Measurements from ENCODE around the gene CD300H.
"Not testable (repeated sequence)": the region's sequence is repeated elsewhere in the genome, so short reads cannot be mapped to it uniquely, and the experiment has no call there.

CD300H gene

DNA sequence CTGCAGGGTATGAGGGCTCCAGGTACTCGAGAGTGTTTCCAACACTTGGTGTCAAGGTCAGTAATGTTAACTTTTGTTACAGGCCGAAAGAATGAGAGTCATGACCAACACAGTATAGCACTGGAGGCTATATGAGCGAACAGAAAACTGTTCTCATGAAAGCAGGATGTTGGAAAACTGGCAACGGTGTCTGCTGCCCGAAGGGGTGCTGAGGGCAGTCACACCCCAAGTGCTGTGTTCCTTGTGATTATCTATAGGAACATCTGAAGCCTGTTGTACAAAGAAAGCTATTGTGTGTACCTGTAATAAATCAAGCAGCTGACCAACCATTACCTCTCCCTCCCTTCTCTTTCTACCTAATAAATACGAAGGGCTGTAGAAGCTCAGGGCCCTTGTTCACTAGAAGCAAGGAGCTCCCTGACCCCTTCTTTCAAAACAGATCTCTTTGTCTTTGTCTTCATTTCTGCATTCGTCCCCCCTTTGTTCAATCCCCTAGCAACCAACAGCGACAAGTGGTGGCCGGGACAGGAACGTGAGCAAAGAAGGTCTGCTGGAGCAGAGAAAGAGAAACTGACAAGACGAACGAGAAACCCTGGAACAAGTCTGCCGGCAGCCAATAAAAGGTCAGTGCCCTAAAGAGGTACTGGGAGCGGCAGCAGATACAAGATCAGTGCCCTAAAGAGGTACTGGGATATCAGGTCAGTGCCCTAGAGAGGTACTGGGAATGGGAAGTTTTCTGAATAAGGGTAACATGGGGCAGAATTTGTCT is 17.2 kb upstream of the CD300H start:
- DNase-seq: no peak

DNA sequence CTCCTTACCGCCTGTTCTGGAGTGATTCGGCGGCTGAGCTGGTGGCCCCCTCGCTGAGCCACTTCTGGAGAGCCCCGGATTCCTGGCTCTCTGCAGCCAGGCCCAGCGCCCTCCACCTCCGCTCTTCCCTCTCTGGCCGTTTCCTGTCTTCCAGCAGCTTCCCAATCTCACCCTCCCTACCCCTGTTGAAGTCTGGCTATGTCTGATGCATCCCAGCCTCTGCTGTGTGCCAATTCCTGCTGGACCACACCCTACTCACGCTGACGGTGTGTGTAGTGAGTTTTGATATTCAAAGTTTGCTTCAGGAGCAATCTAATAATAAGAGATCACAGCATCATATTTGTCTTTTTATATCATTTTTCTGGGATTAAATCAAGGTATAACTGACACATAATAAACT is 15.3 kb upstream of the CD300H start:
- DNase-seq: no peak

DNA sequence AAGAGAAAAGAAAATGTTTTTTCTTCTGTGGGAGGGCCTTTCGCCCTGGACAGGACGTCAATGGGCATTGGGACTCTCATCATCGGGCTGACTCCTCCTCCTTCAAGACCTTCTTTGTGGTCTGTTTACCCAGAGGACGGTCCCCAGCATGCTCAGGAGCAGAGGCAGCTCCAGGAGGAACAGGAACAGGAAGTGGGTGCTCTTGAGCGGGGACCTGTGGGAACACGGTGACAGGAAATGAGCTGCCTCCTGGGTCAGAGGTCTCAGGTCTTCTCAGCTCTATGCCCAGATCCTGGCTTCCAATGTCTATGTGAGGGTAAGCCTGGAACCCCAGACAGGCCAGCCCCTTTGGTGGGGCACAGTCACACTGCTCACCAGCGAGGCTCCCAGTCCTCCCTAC is 12.6 kb upstream of the CD300H start:
- DNase-seq: no peak

DNA sequence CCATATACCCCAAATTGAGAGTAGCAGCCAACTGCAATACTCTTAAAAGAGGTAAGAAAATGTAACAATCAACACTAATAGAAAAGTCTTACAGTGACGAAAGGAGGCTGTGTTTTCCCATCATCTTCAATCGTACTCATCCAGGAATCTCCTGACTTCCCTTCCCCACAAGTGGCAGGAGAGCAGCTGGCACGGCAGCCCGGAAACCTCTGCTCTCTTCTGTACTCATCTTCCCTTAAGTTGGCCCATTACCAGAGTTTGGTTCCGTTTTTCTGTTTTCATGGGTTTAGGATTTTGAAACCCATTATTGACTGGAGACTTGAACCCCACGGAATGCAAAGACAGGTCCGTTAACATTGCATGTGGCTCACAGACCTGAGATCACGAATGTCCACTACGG is 11.7 kb upstream of the CD300H start:
- DNase-seq: no peak

DNA sequence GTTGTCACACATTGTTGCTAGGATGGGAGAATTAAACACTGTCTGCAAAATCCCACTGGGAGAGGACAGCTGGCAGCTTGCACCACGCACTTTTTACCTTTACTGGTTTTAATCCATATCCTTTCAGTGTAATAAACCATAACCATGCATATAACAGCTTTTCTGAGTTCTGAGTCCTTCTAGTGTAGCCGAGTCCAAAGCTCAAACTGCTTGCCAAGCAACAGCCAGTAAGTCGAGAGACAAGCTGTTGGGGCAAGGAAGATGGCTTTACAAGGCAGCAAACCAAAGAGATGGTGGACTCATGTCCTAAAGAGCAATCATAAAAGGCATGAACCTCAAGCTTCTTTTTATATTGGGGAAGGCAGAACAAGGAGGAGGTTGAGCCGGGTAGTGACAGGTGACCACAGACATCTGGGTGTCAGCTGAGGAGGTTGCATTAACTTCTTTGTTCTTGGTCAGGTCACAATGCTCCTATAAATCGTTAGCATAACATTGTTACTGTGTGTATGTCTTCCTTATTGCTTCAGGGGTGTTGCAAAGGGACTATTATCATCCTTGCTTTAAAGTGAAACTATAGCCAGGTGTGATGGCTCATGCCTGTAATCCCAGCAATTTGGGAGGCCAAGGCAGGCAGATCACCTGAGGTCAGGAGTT is 7.3 kb upstream of the CD300H start:
- DNase-seq: no peak

DNA sequence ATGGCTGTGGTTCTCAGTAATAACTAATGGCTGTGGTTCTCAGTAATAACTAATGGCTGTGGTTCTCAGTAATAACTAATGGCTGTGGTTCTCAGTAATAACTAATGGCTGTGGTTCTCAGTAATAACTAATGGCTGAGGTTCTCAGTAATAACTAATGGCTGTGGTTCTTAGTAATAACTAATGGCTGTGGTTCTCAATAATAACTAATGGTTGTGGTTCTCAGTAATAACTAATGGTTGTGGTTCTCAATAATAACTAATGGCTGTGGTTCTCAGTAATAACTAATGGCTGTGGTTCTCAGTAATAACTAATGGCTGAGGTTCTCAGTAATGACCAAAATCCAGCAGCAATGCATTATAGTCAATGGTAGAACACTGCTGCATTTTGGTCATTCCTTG is 6.3 kb upstream of the CD300H start:
- not testable (repeated sequence) for DNase-seq

DNA sequence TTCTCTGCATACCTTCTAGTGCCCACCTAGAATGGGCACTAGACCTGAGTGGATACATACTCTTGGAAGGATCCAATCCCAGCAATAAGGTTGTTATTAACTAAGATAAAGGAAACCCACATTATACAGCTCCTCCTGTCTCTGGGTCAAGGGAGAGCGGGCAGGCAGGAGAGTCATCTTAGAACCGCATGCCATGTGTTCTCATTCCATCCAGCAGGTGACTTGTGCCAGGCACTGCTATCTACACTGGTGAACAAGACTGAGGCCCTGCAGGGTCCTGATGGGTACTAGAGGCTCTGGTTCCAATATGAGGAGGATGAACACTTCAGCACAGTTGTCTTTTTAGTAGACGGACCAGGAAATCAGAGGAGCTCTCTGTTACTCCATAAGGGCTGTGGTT is 5.9 kb upstream of the CD300H start:
- DNase-seq: no peak

DNA sequence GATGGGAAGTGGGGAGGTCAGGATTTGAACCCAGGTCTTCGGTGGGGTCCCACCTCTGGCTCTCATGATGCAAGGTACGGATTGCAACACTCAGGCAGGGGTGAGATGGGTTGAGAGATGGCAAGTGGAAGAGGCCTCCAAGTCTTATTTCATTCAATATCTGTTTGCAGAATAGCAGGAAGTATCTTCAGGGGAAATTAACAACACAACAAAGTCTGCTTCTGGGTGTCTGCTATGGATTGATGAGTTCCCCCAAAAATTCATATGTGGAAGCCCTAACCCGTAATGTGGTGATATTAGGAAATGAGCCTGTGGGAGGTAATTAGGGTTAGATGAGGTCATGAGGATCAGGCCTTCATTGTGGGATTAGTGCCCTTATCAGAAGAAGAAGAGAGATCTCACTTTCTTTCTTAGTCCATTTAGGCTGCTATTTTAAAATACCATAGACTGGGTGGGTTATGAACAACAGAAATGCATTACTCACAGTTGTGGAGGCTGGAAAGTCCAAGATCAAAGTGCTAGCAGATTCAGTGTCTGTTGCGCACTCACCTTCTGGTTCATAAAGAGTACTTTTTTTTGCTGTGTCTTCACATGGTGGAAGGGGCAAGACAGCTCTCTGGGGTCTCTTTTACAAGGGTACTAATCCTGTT is 4.4 kb upstream of the CD300H start:
- DNase-seq: no peak

DNA sequence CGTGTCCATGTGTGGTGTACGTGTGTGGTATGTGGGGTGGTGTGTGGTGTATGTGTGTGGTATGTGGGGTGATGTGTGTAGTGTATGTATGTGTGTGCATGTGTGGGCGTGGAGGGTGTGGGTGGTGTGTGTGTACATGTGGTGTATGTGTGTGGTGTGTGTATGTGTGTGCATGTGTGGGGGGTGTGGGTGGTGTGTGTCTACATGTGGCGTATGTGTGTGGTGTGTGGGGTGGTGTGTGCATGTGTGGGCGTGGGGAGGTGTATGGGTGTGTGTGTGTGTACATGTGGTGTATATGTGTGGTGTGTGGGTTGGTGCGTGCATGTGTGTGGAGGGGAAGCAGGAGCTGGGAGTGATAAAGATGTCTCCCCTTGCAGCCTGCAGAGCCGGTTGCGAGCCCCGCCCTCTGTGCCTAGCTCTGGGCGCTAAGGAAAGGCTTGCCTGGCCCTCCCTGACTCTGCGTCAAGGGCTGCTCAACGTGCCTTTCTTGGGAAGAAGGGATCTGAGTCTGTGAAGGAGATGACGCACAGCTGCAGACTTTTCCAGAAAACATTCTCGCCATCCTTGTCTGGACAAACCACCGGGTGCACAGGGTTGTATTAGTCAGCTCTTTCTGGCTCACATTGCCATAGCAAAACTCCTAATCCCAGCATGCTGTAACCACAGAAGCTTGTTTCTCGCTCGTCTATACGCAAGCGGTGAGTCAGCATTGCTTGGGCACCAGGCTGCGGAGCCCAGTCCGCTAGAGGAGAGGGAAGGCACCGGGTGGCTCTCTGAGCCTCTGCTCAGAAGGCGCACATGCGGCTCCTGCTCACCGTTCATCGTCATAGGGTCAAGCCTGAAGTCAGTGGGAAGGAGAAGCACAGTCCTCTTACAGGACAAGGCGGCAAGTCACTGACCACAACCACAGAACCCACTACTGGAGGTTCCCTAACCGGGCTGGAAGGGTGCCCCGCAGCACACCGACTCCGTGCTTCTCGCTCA is 2.0 kb upstream of the CD300H start:
- DNase-seq: no peak

DNA sequence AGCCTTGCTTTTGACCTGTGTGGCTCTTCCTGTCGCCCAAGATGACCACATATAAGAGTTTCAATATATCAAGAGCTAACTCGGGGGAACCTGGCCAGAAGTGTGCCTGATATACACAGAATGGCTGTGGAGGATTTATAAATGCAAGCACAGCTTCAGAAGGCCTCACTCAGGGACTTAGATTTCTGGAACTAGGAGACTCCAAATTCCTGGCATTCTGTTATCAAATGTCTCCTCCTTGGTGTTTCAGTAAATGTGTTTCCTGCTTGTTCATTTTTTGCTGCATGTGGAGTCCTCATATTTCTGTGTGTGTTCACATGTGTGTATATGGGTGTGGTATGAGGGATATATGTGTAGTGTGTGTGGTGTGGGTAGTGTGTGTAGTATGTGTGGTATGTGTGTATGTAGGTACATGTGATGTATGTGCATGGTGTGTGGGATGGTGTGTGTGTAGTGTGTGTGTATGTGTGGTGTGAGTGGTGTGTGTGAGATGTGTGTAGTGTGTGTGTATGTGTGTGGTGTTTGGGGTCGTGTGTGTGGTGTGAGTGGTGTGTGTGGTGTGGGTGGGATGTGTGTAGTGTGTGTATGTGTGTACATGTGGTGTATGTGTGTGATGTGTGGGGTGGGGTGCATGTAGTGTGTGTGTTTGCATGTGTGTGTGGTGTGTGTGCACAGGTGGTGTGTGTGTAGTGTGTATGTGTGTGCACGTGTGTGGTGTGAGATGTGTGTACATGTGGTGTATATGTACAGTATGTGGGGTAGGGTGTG is 981 bp upstream of the CD300H start:
- DNase-seq: no peak

DNA sequence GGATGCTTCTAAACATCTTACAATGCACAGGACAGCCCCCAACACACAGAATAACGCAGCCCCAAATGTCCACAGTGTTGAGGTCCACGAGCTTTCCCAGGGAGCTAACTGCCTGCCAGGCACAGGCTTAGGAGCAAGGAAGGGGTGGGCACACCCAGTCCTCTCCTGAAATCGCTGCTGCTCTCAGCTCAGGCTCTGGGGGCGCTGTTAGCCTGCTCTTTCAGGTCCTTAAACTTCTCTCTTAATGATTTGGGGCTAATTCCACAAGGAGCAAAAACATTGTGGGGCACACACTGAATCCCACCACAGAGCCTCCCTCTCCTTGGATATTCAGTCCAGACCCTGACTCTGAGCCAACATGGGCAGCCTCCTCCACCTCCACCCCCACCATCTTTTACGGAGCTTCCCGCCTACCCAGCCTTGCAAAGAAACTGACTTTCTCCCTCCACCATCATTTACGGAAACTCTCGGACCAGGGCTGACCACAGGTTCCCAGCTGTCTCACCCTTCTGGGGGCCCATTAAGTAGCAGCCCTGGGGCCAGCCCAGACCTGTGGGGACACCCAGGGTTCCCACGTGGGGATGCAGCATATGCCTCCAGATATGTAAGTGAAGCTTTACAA is 1.1 kb downstream of the CD300H start:
- DNase-seq: no peak

DNA sequence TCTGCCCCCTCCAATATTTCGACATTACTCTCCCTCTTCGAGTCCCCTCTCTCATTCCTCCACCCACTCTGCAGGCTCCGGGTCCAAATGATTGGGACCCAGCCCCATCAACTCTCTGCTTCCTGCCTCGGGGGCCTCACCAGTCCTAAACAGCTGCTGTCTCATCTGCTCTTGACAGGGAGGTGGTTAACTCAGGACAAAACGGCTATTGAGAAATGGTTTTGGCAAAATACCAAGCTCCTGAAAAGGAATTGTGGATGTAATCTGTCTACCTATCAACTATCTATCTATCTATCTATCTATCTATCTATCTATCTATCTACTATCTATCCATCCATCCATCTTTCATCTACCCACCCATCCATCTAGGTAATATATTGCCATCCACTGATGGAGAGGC is 2.2 kb downstream of the CD300H start:
- no peak for DNase-seq

DNA sequence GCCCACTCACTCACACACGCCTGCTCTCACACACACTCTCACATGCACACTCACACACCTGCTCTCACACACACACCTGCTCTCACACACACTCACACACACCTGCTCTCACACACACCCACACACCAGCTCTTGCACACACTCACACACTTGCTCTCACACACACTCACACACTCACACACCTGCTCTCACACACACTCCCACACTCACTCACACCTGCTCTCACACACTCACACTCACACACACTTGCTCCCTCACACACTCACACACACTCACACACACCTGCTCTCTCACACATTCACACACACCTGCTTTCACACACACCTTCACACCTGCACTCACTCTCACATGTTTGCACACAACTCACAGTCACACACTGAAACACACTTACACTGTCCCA is 4.0 kb downstream of the CD300H start:
- DNase-seq: no peak

DNA sequence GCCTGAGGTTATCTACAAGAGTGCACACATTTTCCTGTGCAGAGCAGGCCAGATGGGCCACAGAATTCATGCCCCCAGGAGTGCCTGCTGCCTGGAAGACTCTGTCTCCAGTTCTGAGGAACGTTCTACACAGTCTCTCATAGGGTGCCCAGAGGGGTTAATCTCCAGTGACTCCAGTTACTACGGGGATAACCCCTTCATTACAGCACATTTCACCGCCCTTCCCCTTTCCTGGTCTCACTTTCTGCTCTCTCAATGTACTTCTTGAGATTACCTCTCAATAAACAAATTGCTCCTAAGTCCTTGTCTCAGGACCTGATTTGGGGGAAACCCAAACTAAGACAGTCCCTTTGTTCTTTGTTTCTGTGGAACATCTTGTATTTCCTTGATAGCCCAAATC is 5.7 kb downstream of the CD300H start:
- DNase-seq: no peak

DNA sequence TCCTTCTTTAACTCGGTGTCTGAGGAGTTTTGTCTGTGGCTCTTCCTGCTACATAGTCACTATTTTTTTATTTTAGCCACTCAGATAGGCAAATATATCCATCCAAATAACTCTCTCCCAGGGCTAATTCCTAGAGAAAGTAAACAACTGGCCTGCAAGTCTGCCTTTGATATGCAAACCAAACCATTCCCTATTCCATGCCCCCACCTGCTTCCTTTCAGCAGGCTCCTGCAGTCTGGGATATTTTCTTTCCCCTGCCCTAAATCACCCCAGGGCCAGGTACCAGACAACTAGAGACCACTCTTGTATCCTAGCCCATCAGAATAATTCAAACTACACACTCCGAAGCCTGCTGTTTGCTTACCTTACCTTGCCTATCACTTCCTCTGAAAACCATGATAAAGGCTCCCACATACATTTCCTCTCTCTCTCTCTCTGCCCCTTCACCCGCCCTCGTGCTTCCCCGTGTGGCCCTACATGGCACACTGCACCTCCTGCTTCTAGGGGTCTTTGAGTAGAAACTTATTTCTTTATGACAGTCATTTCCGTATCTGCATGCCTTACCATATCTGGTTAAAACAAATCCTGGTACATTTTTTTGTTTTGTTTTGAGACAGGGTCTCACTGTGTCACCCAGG is 8.3 kb downstream of the CD300H start:
- DNase-seq: no peak

DNA sequence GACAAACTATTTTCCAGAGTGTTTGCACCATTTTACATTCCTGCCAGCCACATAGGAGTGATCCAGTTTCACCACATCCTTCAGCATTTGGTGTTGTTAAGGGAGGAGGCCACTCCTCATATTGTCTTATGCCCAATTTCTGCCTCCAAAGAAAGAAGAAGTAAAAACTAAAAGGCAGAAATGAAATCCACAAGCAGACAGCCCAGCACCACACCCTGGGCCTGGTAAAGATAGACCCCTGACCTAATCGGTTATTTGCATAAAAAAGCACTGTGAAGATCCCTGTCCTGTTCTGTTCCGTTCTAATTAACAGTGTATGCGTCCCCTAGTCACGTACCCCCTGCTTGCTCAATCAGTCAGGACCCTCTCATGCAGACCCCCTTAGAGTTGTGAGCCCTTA is 8.9 kb downstream of the CD300H start:
- DNase-seq: not testable (repeated sequence)

DNA sequence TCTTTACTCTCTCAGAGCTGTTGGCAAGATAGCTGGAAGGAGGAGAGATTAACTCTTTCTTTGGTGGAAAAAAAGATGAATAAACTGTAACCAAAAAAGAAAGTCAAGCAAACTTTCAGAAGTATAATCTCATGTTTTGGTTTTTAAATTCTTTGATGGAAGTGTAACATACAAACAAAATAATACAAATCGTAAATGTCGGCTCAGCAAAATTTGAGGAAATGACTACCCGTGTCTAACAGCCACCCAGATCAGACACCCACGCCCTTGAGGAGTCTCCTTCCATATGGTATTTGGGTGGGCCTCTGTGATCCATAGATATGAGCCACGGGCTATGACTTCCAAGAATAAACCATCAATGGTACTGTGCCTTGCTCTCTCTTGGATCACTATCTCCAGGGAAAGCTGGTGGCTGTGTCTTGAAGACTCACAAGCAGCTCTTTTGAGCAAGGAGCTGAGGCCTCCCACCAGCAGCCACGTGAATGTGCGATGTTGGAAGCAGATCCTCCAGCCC is 11.8 kb downstream of the CD300H start:
- no peak for DNase-seq

DNA sequence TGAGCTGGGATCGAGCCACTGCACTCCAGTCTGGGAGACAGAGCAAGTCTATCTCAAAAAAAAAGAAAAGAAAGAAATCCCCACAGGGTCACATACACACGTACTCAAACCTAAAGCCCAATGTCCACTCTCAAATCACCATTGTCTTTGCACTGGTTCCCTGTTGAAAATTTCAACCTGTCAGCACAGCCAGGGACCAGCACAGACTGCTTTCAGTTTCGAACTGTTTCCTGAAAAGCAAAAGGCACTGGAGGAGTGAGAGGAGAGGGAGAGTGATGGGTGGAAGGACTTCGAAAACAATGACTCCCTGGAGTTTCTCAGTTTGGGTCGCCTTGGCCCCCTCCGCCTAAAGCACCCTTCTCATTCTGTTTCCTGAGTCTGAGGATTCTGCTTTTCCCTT is 12.4 kb downstream of the CD300H start:
- no peak for DNase-seq

DNA sequence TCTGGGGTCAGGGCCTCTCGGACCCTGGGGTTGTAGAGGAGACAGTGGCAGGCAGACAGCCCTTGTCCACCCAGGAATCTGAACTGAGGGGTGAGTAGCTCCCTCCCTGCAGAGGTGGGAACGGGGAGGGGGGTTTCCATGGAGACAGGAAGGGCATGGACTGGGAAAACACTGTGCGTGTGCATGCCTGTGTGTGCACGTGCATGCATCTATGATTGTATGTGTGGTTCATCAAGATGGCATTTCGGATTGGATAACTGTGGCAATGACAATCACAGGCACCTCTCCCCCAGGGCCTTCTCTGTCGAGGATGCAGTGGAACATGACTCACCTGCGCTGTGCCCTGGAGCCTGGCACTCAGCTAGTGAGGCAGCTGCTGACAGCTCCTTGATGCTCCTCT is 15.3 kb downstream of the CD300H start:
- no peak for DNase-seq

DNA sequence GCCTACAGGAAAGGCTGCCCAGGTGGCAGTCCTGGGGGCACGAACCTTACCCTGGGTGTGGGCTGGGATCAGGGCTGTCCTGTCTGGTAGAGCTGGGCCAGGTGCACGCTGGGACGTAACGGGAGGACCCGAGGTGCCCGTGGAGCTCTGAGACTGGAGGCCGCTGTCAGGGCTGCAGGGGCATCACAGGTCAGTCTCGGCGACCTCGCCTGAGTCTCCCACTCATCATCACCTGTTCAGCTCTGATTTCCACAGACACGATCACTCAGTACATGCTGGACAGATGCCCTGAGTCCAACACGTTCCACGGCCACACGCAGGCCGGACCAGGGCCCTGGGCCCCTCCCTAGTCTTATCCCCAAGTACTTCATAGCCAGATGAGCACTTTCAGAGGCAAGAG is 16.7 kb downstream of the CD300H start:
- no peak for DNase-seq

DNA sequence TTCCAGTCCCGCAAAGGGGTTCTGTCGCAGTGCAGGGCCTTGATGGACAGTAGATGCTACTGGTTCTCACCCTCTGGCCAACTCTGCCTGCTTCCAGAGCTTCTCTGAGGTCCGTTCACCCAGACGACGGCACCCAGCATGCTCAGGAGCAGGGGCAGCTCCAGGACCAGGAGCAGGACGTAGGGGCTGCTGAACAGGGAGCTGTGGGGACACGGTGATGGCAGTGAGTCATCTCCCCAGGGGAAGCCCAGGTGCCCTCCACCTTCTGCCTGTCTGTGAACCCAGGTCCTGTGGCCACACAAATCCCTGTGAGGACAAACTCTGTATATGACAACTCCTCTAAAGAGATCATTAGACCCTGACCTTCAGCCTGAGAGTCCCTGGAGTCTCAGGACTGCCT is 18.0 kb downstream of the CD300H start:
- DNase-seq: no peak

All from DMS79 treated with DMSO at 0.1 percent for 48 hours (cell line).